ENCODE data around the gene ARIH2. TPM values are rescaled to one million over a fixed set of nuclear protein-coding genes. Genes with fewer than 3 reads are reported as not detected.

ARIH2 gene
- total RNA-seq, 1 donor from 2014 or later, result 112 TPM

DNA sequence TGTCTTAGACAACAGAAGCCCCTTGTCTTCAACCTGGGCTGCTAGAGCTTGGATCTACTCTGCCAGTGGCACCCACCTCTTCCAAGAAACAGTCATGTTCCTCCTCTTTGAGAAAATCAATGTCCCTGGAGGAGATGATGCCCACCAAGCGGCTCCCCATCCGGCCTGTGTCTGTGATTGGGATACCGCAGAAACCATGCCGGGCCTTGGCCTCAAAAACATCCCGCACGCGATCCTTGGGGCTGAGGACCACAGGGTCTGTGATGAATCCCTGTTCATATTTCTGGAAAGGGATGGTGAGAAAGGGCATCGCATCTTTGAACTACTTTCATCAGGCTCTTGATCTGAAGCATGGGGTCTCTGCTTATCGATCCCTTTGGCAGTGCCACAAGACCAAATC, 109.0 kb downstream of the ARIH2 start:
- no peak for DNase-seq

DNA sequence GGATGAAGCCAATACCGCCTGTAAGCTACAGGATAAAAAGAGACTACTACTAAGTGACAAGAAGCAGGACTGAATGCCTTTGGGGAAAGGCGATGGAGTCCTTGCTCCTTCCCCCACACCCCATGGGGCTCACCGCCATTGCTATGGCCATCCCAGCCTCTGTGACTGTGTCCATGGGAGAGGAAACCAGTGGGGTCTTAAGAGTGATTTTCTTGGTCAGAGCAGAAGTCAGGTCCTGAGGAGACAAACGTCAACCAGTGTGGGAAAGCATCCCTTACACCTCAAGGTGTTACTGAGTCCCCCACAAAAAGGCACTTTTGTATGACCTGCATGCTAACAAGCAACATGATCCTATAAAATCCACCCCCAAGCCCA, 109.6 kb downstream of the ARIH2 start:
- DNase-seq (no peak), ATAC-seq (ENCODE audit: low read depth) (no peak)
- H3K36me3 Mint-ChIP-seq (ENCODE audit: low read depth), result peaks cover 85% of the 10 kb centered on the region
- ChIA-PET POLR2A (interaction anchor here (0.6 to 14.9 kb wide), 13 partner anchors 8 to 925 kb away, joined by 3 to 372 read pairs (median 9); partner anchors contain the start of genes ARIH2, DALRD3, P4HTM and QARS1), CTCF (interaction anchor here (1.5 to 1.7 kb wide), 2 partner anchors 11 to 40 kb away, joined by 5 to 17 read pairs; partner anchors contain the start of gene DALRD3)
- intact Hi-C loops (cut with micrococcal nuclease), result loop anchor here (2.0 to 10.0 kb wide), 2 partner anchors 67 to 1267 kb away; partner anchors contain the start of genes HYAL3, IFRD2, NAA80 and QRICH1
- H3K4me1 Mint-ChIP-seq, result peaks cover 54% of the 10 kb centered on the region
- TF ChIP-seq, protein P1, sequence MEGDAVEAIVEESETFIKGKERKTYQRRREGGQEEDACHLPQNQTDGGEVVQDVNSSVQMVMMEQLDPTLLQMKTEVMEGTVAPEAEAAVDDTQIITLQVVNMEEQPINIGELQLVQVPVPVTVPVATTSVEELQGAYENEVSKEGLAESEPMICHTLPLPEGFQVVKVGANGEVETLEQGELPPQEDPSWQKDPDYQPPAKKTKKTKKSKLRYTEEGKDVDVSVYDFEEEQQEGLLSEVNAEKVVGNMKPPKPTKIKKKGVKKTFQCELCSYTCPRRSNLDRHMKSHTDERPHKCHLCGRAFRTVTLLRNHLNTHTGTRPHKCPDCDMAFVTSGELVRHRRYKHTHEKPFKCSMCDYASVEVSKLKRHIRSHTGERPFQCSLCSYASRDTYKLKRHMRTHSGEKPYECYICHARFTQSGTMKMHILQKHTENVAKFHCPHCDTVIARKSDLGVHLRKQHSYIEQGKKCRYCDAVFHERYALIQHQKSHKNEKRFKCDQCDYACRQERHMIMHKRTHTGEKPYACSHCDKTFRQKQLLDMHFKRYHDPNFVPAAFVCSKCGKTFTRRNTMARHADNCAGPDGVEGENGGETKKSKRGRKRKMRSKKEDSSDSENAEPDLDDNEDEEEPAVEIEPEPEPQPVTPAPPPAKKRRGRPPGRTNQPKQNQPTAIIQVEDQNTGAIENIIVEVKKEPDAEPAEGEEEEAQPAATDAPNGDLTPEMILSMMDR (IDR thresholded peaks at IDR 0.05), result no peak
- no peaks in the 10 kb centered on the region for H3K9me3 Mint-ChIP-seq
- peak overlapping the region; percentile 94 for H3K27ac Mint-ChIP-seq
- H3K27me3 Mint-ChIP-seq, result no peaks in the 10 kb centered on the region
- peak overlapping the region; percentile 93 for H3K4me3 Mint-ChIP-seq

More for the DNA sequence above, 109.0 kb downstream of the ARIH2 start:
- Mint-ChIP-seq H3K4me3 (no peak overlapping the region), H3K27ac (no peak overlapping the region), H3K9me3 (no peaks in the 10 kb centered on the region), H3K27me3 (no peaks in the 10 kb centered on the region), H3K4me1 (peaks cover 61% of the 10 kb centered on the region), H3K36me3 (ENCODE audit: low read depth) (peaks cover 85% of the 10 kb centered on the region)
- no peak for ATAC-seq (ENCODE audit: low read depth)
- intact Hi-C loops (cut with micrococcal nuclease), result loop anchor here (2.0 to 10.0 kb wide), 2 partner anchors 67 to 1267 kb away; partner anchors contain the start of genes HYAL3, IFRD2, NAA80 and QRICH1
- POLR2A ChIA-PET, result interaction anchor here (1.1 to 14.9 kb wide), 5 partner anchors 9 to 108 kb away, joined by 4 to 372 read pairs (median 5); partner anchors contain the start of genes ARIH2, DALRD3, P4HTM and WDR6
- CTCF ChIA-PET, result no interaction called here
- TF ChIP-seq, protein P1 (IDR thresholded peaks at IDR 0.05), result no peak

DNA sequence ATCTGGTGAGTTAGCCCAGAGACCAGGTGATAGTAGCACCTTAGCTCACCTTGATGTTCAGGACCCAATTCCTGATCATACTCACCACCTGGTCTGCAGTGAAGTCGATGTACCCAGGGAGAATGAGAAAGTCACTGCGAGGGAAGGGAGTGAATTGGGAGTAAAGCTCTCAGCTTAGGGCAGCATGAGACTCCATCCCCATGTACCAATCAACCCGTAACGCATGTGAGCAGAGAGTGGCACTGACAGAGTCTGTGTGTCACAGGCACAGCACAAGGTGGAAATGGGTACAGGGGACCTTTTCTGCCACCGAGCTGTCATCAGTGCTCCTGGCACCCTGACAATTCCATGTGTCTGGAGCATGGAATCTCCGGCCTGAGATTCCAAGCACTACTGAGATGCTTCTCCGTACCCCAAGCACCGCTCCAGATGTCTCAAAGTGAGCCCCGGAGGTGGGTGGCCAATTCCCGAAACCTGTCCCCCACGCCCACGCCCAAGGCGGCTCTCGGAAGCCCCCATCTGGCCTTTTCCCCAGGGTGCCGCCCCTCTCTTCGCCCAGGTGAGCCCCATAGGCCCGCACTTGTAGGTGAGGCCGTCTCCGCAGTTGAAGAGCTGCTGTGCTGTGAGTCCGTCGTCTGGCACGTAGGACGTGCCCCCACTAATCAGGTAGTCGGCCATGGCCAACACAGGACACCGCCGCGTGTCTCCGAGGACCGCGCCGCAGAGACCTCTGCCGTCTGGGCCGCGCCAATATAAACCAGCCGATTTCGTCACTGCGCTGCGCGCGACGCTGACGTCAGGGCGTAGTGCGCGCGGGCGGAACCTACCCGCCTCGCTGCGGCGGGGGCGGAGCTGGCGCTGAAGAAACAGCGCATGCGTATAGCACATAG, 110.3 kb downstream of the ARIH2 start, which contains the start of gene IMPDH2:
Gene IMPDH2 (minus strand): TSS at position 726 of the 890 bp plus-strand sequence. CDS start 48 bp downstream, at position 678.
- Mint-ChIP-seq H3K4me1 (peaks cover 49% of the 10 kb centered on the region), H3K27ac (peak within 1 kb of the TSS; percentile 94), H3K4me3 (peak within 1 kb of the TSS; percentile 93), H3K36me3 (ENCODE audit: low read depth) (peaks cover 79% of the 10 kb centered on the region), H3K27me3 (no peaks in the 10 kb centered on the region), H3K9me3 (no peaks in the 10 kb centered on the region)
- DNase-seq, result peak; percentile 91
- peak; percentile 90 for ATAC-seq (ENCODE audit: low read depth)
- intact Hi-C loops (cut with micrococcal nuclease), result loop anchor here (1.0 to 10.0 kb wide), 5 partner anchors 8 to 1266 kb away; partner anchors contain the start of genes HYAL3, IFRD2, NAA80 and QRICH1
- POLR2A ChIA-PET, result interaction anchor here (0.5 to 14.9 kb wide), 32 partner anchors 8 to 941 kb away, joined by 3 to 372 read pairs (median 4); partner anchors contain the start of genes ARIH2, CCDC51, DALRD3 and IP6K2
- CTCF ChIA-PET, result interaction anchor here (0.6 to 1.7 kb wide), 7 partner anchors 8 to 65 kb away, joined by 3 to 17 read pairs (median 5); partner anchors contain the start of genes DALRD3, QRICH1 and WDR6
- TF ChIP-seq, protein P1 (IDR thresholded peaks at IDR 0.05), result no peak

DNA sequence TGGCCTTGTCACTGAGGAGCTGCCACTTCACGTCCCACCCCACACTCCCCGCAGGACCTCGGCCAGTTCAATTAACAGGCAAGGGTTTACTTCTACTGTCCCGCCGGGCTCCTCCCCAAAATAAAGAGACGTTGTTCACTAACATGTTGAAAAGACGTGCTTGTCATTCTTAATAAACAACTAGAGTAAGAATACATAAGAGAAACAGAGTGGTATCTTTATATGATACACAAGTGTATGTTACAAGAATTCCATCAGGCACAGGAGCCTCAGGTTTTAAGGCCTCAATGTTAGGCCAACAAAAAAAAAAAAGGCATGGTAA, 110.9 kb downstream of the ARIH2 start:
- DNase-seq (no peak), ATAC-seq (ENCODE audit: low read depth) (no peak)
- intact Hi-C loops (cut with micrococcal nuclease), result loop anchor here (1.0 to 10.0 kb wide), 5 partner anchors 8 to 1265 kb away; partner anchors contain the start of genes HYAL3, IFRD2, NAA80 and QRICH1
- H3K36me3 Mint-ChIP-seq (ENCODE audit: low read depth), result peaks cover 77% of the 10 kb centered on the region
- H3K27ac Mint-ChIP-seq, result peak overlapping the region; percentile 94
- H3K4me3 Mint-ChIP-seq, result peak overlapping the region; percentile 93
- CTCF ChIA-PET, result interaction anchor here (0.6 to 1.7 kb wide), 7 partner anchors 9 to 64 kb away, joined by 3 to 17 read pairs (median 5); partner anchors contain the start of genes DALRD3, QRICH1 and WDR6
- H3K9me3 Mint-ChIP-seq, result no peaks in the 10 kb centered on the region
- TF ChIP-seq, protein P1 (IDR thresholded peaks at IDR 0.05), result no peak
- peaks cover 48% of the 10 kb centered on the region for H3K4me1 Mint-ChIP-seq
- POLR2A ChIA-PET, result interaction anchor here (0.5 to 14.9 kb wide), 29 partner anchors 9 to 942 kb away, joined by 3 to 372 read pairs (median 4); partner anchors contain the start of genes ARIH2, CCDC51, DALRD3 and IP6K2
- no peaks in the 10 kb centered on the region for H3K27me3 Mint-ChIP-seq

Measured in activated B cell treated with CpG ODN at 0.5 μM for 24 hours (primary cell).